Measurements from ENCODE around the gene KLHL26. TPM values are rescaled to one million over a fixed set of nuclear protein-coding genes. Genes with fewer than 3 reads are reported as not detected.
A peak's percentile ranks its signal among the peaks of the same experiment; 100 is the strongest.

The KLHL26 gene
- polyA plus RNA-seq, 3 donors: 1.6 to 3.2 (median 2.0) TPM

- no peaks in the 10 kb centered on the region for H3K27me3 ChIP-seq (ENCODE audit: control insufficient read depth in 2 of 2, insufficient read depth in 2 of 2, low read length in 2 of 2)
- no peaks in the 10 kb centered on the region for H3K36me3 ChIP-seq (replicated peaks in 1 of 2; ENCODE audit: control insufficient read depth in 1 of 2, insufficient read depth in 2 of 2, low read length in 2 of 2)
- peaks cover 2% of the 10 kb centered on the region in 3 donors for H3K27me3 Mint-ChIP-seq (ENCODE audit: low read depth in 3 of 3)
- no peak for TF ChIP-seq CTCF (IDR thresholded peaks at IDR 0.05)
- no peaks in the 10 kb centered on the region for H3K9me3 Mint-ChIP-seq
- H3K4me2 ChIP-seq (replicated peaks; ENCODE audit: extremely low read depth, low read length, poor library complexity, severe bottlenecking): peak overlapping the region; percentile 92
- H3K4me3 Mint-ChIP-seq: peak overlapping the region; percentile 74 to 85
- H4K20me1 ChIP-seq (ENCODE audit: insufficient read depth, low read length): peaks cover 15% of the 10 kb centered on the region
- peak overlapping the region; percentile 31 to 76 (median 41) for H3K4me3 ChIP-seq (replicated peaks in 1 of 3; ENCODE audit: low read depth in 2 of 3, low read length in 3 of 3)
- DNase-seq: no peak
- H2AFZ ChIP-seq (ENCODE audit: insufficient read depth, low read depth, low read length, poor library complexity, severe bottlenecking): peak overlapping the region; percentile 78
- H3K4me1 ChIP-seq (ENCODE audit: control insufficient read depth in 1 of 2, insufficient read depth in 2 of 2, low read length in 2 of 2): peaks cover 59 to 72% of the 10 kb centered on the region in 2 donors
- H3K27ac ChIP-seq (ENCODE audit: low read depth in 1 of 2, low read length in 2 of 2): peak overlapping the region; percentile 35 to 76
- intact Hi-C loops (cut with micrococcal nuclease): no loop called here
- H3K9ac ChIP-seq (ENCODE audit: insufficient read depth, low read length, poor library complexity, severe bottlenecking): peak overlapping the region; percentile 53
- peaks cover 59% of the 10 kb centered on the region for H3K4me1 Mint-ChIP-seq
- peak overlapping the region; percentile 73 to 91 (median 83) for H3K27ac Mint-ChIP-seq
- peaks cover 40% of the 10 kb centered on the region for H3K79me2 ChIP-seq (ENCODE audit: insufficient read depth, low read length)
- H3K9me3 ChIP-seq (replicated peaks in 1 of 2; ENCODE audit: control insufficient read depth in 1 of 2, insufficient read depth in 1 of 2, low read length in 2 of 2): no peaks in the 10 kb centered on the region
- no peaks in the 10 kb centered on the region for H3K36me3 Mint-ChIP-seq
- WGBS (ENCODE audit: insufficient coverage): 71% methylated on average over 6 of the region's 8 CpGs
Measured at GRCh38 chr19:18682807-18683108, 45.9 kb downstream of the KLHL26 start.

GRCh38 chr19:18683109-18683957, 46.5 kb downstream of the KLHL26 start, which contains the start of gene CRTC1:
TSS of gene CRTC1 (plus strand) at chr19:18683680. CDS start at chr19:18683703, 23 bp downstream.
- H3K9me3 Mint-ChIP-seq: no peaks in the 10 kb centered on the region
- H3K27ac Mint-ChIP-seq: peak within 1 kb of the TSS; percentile 81 to 97 (median 93)
- H3K36me3 Mint-ChIP-seq: peaks cover 3% of the 10 kb centered on the region in 2 donors
- no peak for TF ChIP-seq CTCF (IDR thresholded peaks at IDR 0.05)
- DNase-seq: peak; percentile 79 to 85 (median 79)
- Histone ChIP-seq H3K4me3 (replicated peaks in 1 of 3; ENCODE audit: low read depth in 2 of 3, low read length in 3 of 3) (peak within 1 kb of the TSS; percentile 55 to 76 (median 74)), H3K27ac (ENCODE audit: low read depth in 1 of 2, low read length in 2 of 2) (peak within 1 kb of the TSS; percentile 35 to 76), H3K36me3 (replicated peaks in 1 of 2; ENCODE audit: control insufficient read depth in 1 of 2, insufficient read depth in 2 of 2, low read length in 2 of 2) (no peaks in the 10 kb centered on the region), H3K79me2 (ENCODE audit: insufficient read depth, low read length) (peaks cover 46% of the 10 kb centered on the region), H3K9ac (ENCODE audit: insufficient read depth, low read length, poor library complexity, severe bottlenecking) (peak within 1 kb of the TSS; percentile 53), H3K9me3 (replicated peaks in 1 of 2; ENCODE audit: control insufficient read depth in 1 of 2, insufficient read depth in 1 of 2, low read length in 2 of 2) (no peaks in the 10 kb centered on the region), H3K4me2 (replicated peaks; ENCODE audit: extremely low read depth, low read length, poor library complexity, severe bottlenecking) (peak within 1 kb of the TSS; percentile 92), H2AFZ (ENCODE audit: insufficient read depth, low read depth, low read length, poor library complexity, severe bottlenecking) (peak within 1 kb of the TSS; percentile 78), H3K4me1 (ENCODE audit: control insufficient read depth in 1 of 2, insufficient read depth in 2 of 2, low read length in 2 of 2) (peaks cover 54 to 71% of the 10 kb centered on the region in 2 donors), H4K20me1 (ENCODE audit: insufficient read depth, low read length) (peaks cover 20% of the 10 kb centered on the region), H3K27me3 (ENCODE audit: control insufficient read depth in 2 of 2, insufficient read depth in 2 of 2, low read length in 2 of 2) (no peaks in the 10 kb centered on the region)
- H3K27me3 Mint-ChIP-seq (ENCODE audit: low read depth in 3 of 3): peaks cover 2% of the 10 kb centered on the region in 3 donors
- intact Hi-C loops (cut with micrococcal nuclease): no loop called here
- 1% methylated on average over 65 of the region's 93 CpGs for WGBS (ENCODE audit: insufficient coverage)
- peaks cover 58% of the 10 kb centered on the region for H3K4me1 Mint-ChIP-seq
- peak within 1 kb of the TSS; percentile 86 to 95 for H3K4me3 Mint-ChIP-seq

Data from CD14-positive monocyte (primary cell).